HL-60 (cell line): Measurements from ENCODE around the gene GLCE.

Experiments
- CTCF ChIP-seq: IDR thresholded peaks from one replicate; pipeline ENCODE4 v1.5.1; 2011; ENCODE audit warnings: low read length, control low read depth, inconsistent platforms; ENCODE audit not compliant: insufficient read depth
- GABPA ChIP-seq: IDR thresholded peaks from 2 replicates; pipeline ENCODE4 v1.6.1; 2012; ENCODE audit warnings: low read depth
- POLR2AphosphoS5 ChIP-seq: IDR thresholded peaks from 2 replicates; pipeline ENCODE4 v1.6.1; 2012; ENCODE audit warnings: low read depth
- REST ChIP-seq: IDR thresholded peaks from 2 replicates; pipeline ENCODE4 v1.6.1; 2012; ENCODE audit warnings: low read depth; ENCODE audit not compliant: insufficient replicate concordance
- SPI1 ChIP-seq: IDR thresholded peaks from 2 replicates; pipeline ENCODE4 v1.6.1; 2012; ENCODE audit warnings: low read depth, mild to moderate bottlenecking, borderline replicate concordance

GRCh38 chr15:69149163-69149562 is 11.3 kb upstream of the GLCE start:
- no peak for TF ChIP-seq CTCF
- TF ChIP-seq REST: no peak
- no peak for TF ChIP-seq POLR2AphosphoS5
- TF ChIP-seq GABPA: no peak
- TF ChIP-seq SPI1: no peak
